HCT116 (cell line): ENCODE measurements around the gene ZNF341. TPM values are rescaled to one million over a fixed set of nuclear protein-coding genes. Genes with fewer than 3 reads are reported as not detected.

Experiments
- ATAC-seq: fragments of 200-7000 bp; cut with Tn5 transposase; 2 replicates; pipeline ENCODE4 v1.9.1; 2020; ENCODE audit warnings: mild to moderate bottlenecking, moderate library complexity
- BruUV-seq: library from RNA; stranded (reverse); fragments of 400-500 nt; replicated peaks from 2 replicates; lab custom pipeline; 2021; lab: Mats Ljungman, UMichigan
- CTCF ChIA-PET: fragments of 300-600 bp; sonication (Branson Sonifier 250); formaldehyde crosslinking; loops from one replicate; lab custom pipeline; 2021; ENCODE audit warnings: antibody characterized with exemption; lab: Charles Lee
- POLR2A ChIA-PET: fragments of 300-600, 350-600 bp; sonication (Branson Sonifier 250); formaldehyde crosslinking; loops from one replicate; lab custom pipeline; 2021; ENCODE audit warnings: antibody characterized with exemption; lab: Charles Lee
- RAD21 ChIA-PET, 2 experiments: fragments of 300-600 bp; sonication (Branson Sonifier 250); formaldehyde crosslinking; loops; one replicate each; lab custom pipeline; 2023; ENCODE audit warnings: low total read pairs in 2 of 2; ENCODE audit not compliant: uncharacterized antibody in 2 of 2, unreplicated experiment in 2 of 2, low non-redundant PET in 1 of 2; lab: Charles Lee
- DNase-seq: peaks from one replicate; pipeline ENCODE4 v3.0.0-alpha.2; 2010; ENCODE audit warnings: low read depth, low spot score
- H2AFZ ChIP-seq: fragments of 200-600 bp; shearing (Covaris generic), sonication (generic); 2 replicates; pipeline ENCODE4 v1.6.1; 2017; ENCODE audit warnings: low read depth, mixed run types, mixed read lengths, antibody characterized with exemption, low read length; ENCODE audit not compliant: poor library complexity, severe bottlenecking
- H3K27ac ChIP-seq: 2 replicates; pipeline ENCODE4 v1.5.1; 2012; ENCODE audit warnings: low read depth, low read length
- H3K27me3 ChIP-seq: fragments of 200-600 bp; sonication (generic); 2 replicates; pipeline ENCODE4 v1.6.1; 2016; ENCODE audit warnings: mixed run types, low read length, mixed read lengths; ENCODE audit not compliant: insufficient read depth
- H3K36me3 ChIP-seq, 2 experiments: fragments of 200-500 bp in 1 of 2; fragments of 200-600 bp in 1 of 2; sonication (Bioruptor generic) in 1 of 2; sonication (generic) in 1 of 2; 2 replicates each; pipeline versions ENCODE4 v1.5.1 to v1.6.1; 2014 to 2016; ENCODE audit warnings: low read length in 2 of 2, inconsistent platforms in 1 of 2, mixed read lengths in 1 of 2, mixed run types in 1 of 2; ENCODE audit not compliant: insufficient read depth in 2 of 2, control insufficient read depth in 1 of 2
- H3K4me1 ChIP-seq, 2 experiments: fragments of 200-600 bp in 1 of 2; sonication (generic) in 1 of 2; 2 replicates each; pipeline versions ENCODE4 v1.5.1 to v1.6.1; 2012 to 2017; ENCODE audit warnings: low read length in 2 of 2, inconsistent platforms in 1 of 2, mild to moderate bottlenecking in 1 of 2, mixed read lengths in 1 of 2, mixed run types in 1 of 2, moderate library complexity in 1 of 2; ENCODE audit not compliant: insufficient read depth in 2 of 2, control insufficient read depth in 1 of 2
- H3K4me2 ChIP-seq: fragments of 200-600 bp; sonication (generic); 2 replicates; pipeline ENCODE4 v1.6.1; 2017; ENCODE audit warnings: mixed run types, low read length, mixed read lengths
- H3K4me3 ChIP-seq, 2 experiments: fragments of 200-600 bp in 1 of 2; sonication (generic) in 1 of 2; replicated peaks in 1 of 2; 2 replicates each; pipeline ENCODE4 v1.5.1; 2011 to 2016; ENCODE audit warnings: low read length in 2 of 2, control low read depth in 1 of 2, low read depth in 1 of 2, mild to moderate bottlenecking in 1 of 2, mixed read lengths in 1 of 2, mixed run types in 1 of 2
- H3K79me2 ChIP-seq: fragments of 200-600 bp; sonication (generic); 2 replicates; pipeline ENCODE4 v1.6.1; 2017; ENCODE audit warnings: mild to moderate bottlenecking, mixed run types, low read length, moderate library complexity, mixed read lengths; ENCODE audit not compliant: insufficient read depth
- H3K9ac ChIP-seq: fragments of 200-600 bp; sonication (generic); 2 replicates; pipeline ENCODE4 v1.6.1; 2016; ENCODE audit warnings: low read length, mixed read lengths
- H3K9me2 ChIP-seq: fragments of 200-600 bp; sonication (generic), shearing (Covaris generic); 2 replicates; pipeline ENCODE4 v1.6.1; 2017; ENCODE audit warnings: mixed run types, mild to moderate bottlenecking, moderate library complexity; ENCODE audit not compliant: insufficient read depth
- H3K9me3 ChIP-seq, 2 experiments: fragments of 200-500 bp in 1 of 2; fragments of 200-600 bp in 1 of 2; sonication (Bioruptor generic) in 1 of 2; sonication (generic) in 1 of 2; 2 replicates each; pipeline ENCODE4 v1.6.1; 2014 to 2017; ENCODE audit warnings: low read length in 2 of 2, mixed read lengths in 2 of 2, inconsistent platforms in 1 of 2, low read depth in 1 of 2, mild to moderate bottlenecking in 1 of 2, mixed run types in 1 of 2, moderate library complexity in 1 of 2; ENCODE audit not compliant: control insufficient read depth in 1 of 2, insufficient read depth in 1 of 2
- H4K20me1 ChIP-seq: fragments of 200-600 bp; sonication (generic), shearing (Covaris generic); 2 replicates; pipeline ENCODE4 v1.6.1; 2017; ENCODE audit warnings: mixed run types, mild to moderate bottlenecking, moderate library complexity; ENCODE audit not compliant: insufficient read depth
- CBX3 ChIP-seq: IDR thresholded peaks from 2 replicates; pipeline ENCODE4 v1.6.1; 2012; ENCODE audit warnings: low read depth
- CEBPB ChIP-seq: IDR thresholded peaks from 2 replicates; pipeline ENCODE4 v1.6.1; 2012; ENCODE audit warnings: low read depth
- EZH2 ChIP-seq: fragments of 200-600 bp; sonication (generic); IDR thresholded peaks from 2 replicates; pipeline ENCODE4 v1.6.1; 2017; ENCODE audit warnings: antibody characterized with exemption, mixed run types
- FOSL1 ChIP-seq: IDR thresholded peaks from 2 replicates; pipeline ENCODE4 v1.6.1; 2012; ENCODE audit warnings: low read depth
- JUND ChIP-seq: IDR thresholded peaks from 2 replicates; pipeline ENCODE4 v1.6.1; 2012
- POLR2A ChIP-seq: IDR thresholded peaks from 2 replicates; pipeline ENCODE4 v1.7.0; 2011; ENCODE audit warnings: borderline replicate concordance; ENCODE audit not compliant: insufficient read depth, insufficient read length; ENCODE audit errors: extremely low read depth
- POLR2AphosphoS5 ChIP-seq: IDR thresholded peaks from 2 replicates; pipeline ENCODE4 v1.6.1; 2011; ENCODE audit warnings: mild to moderate bottlenecking, low read depth, low read length, moderate library complexity
- RAD21 ChIP-seq: IDR thresholded peaks from 2 replicates; pipeline ENCODE4 v1.6.1; 2012; ENCODE audit warnings: low read depth, mild to moderate bottlenecking
- SIN3A ChIP-seq: IDR thresholded peaks from 2 replicates; pipeline ENCODE4 v1.6.1; 2012; ENCODE audit warnings: low read depth
- SP1 ChIP-seq: IDR thresholded peaks from 2 replicates; pipeline ENCODE4 v1.6.1; 2012; ENCODE audit warnings: low read depth
- SRF ChIP-seq: IDR thresholded peaks from 2 replicates; pipeline ENCODE4 v1.6.1; 2012; ENCODE audit warnings: low read depth
- YY1 ChIP-seq: IDR thresholded peaks from 2 replicates; pipeline ENCODE4 v1.6.1; 2011; ENCODE audit warnings: low read length, low read depth, moderate library complexity, mild to moderate bottlenecking; ENCODE audit not compliant: insufficient replicate concordance; ENCODE audit errors: extremely low read depth
- ZFX ChIP-seq: fragments of 450-650 bp; IDR thresholded peaks from 2 replicates; pipeline ENCODE4 v1.6.1; 2017
- ZNF274 ChIP-seq: fragments of 200-500 bp; sonication (Bioruptor generic); IDR thresholded peaks from 2 replicates; pipeline ENCODE4 v1.6.1; 2014; ENCODE audit warnings: mild to moderate bottlenecking, low read depth, low read length, inconsistent platforms
- intact Hi-C: fragments of 100-400 bp; cut with micrococcal nuclease; formaldehyde crosslinking; loops from 2 replicates; pipeline ENCODE4 v1.10.0; 2022
- total RNA-seq: library from RNA; stranded (reverse); gene quantifications from one replicate; pipeline ENCODE4 v1.2.1, GENCODE V29; 2021; ENCODE audit not compliant: unreplicated experiment
- TF ChIP-seq, protein P1 (sequence below): IDR thresholded peaks from 2 replicates; pipeline ENCODE4 v1.6.1; 2012
- TF ChIP-seq, protein P2 (sequence below): IDR thresholded peaks from 2 replicates; pipeline ENCODE4 v1.6.1; 2011; ENCODE audit warnings: mild to moderate bottlenecking, low read length, moderate library complexity; ENCODE audit not compliant: insufficient replicate concordance; ENCODE audit errors: extremely low read depth
- TF ChIP-seq, protein P3 (sequence below): IDR thresholded peaks from 2 replicates; pipeline ENCODE4 v1.6.1; 2012; ENCODE audit warnings: low read depth
- TF ChIP-seq, protein P4 (sequence below), 3 experiments: fragments of 200-600 bp in 1 of 3; sonication (generic) in 1 of 3; IDR thresholded peaks in 2 of 3; conservative IDR thresholded peaks in 1 of 3; 2 replicates each; pipeline ENCODE4 v1.5.1; 2012 to 2017; ENCODE audit warnings: low read depth in 2 of 3, low read length in 2 of 3, antibody characterized with exemption in 1 of 3, borderline replicate concordance in 1 of 3, control low read depth in 1 of 3, mild to moderate bottlenecking in 1 of 3, mixed read lengths in 1 of 3, mixed run types in 1 of 3, moderate library complexity in 1 of 3; ENCODE audit not compliant: insufficient read depth in 1 of 3

ZNF341 gene
- total RNA-seq, 1 experiment from 2014 or later, result 4.9 TPM

DNA sequence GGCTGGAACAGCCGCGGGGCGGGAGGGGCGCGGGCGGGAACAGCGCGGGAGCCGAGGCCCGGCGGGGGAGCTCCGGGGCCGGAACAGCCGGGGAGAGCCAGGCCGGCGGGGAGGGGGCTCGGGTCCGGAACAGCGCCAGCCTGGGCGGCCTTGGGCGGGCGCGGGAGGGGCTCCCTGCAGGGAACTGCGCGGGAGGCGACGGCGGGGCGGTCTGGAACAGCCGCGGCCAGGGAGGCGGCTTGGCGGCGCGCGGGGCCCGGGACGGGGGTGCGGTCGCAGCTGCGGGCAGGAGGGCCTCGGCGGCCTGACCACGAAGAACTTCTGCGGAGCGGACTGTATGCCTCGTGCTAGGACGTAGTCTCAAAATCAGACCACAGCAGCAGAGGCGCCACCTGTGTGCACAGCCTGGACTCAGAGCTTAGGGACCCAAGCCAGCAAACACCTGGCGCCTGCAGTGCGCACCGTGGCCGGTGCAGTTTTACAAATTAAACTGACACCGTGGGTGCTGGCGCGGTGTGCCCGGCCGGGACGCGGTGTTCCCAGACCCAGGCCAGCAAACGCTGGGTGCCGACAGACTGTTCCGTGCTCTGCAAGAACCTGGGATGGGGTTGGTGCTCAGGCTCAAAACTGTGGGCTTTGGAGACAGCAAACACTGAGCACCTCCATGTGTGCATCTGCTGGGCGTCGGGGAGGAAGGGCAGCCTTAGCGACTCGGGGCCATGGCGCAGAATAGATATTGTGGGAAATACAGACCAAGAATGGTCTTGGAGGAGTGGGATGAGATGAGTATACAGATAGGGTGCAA lies 572 bp downstream of the ZNF341 start:
- TSS peak; percentile 47 for BruUV-seq
- RAD21 ChIA-PET, result interaction anchor here in 1 of 2 experiments (0.7 to 1.0 kb wide), 2 partner anchors 79 to 183 kb away, joined by 3 to 4 read pairs; no protein-coding TSS in a partner anchor
- peak; percentile 73 for ATAC-seq
- peaks cover 11% of the 10 kb centered on the region; the same call in 1 of the 2 replicates for H3K79me2 ChIP-seq
- POLR2A ChIA-PET, result interaction anchor here (0.5 to 1.4 kb wide), 3 partner anchors 12 to 71 kb away, joined by 3 to 4 read pairs (median 4); partner anchors contain the start of gene PXMP4
- peak overlapping the region; percentile 84 for H3K9ac ChIP-seq
- H3K4me3 ChIP-seq, result peak overlapping the region; percentile 64 to 81
- H3K4me1 ChIP-seq, result peaks cover 23 to 30% of the 10 kb centered on the region in 2 experiments
- H3K36me3 ChIP-seq, result no peaks in the 10 kb centered on the region
- H4K20me1 ChIP-seq, result no peaks in the 10 kb centered on the region
- H3K9me3 ChIP-seq, result peaks cover 10 to 11% of the 10 kb centered on the region in 2 experiments; a peak in 2 of 4 replicates
- intact Hi-C loops, result no loop called here
- no peaks in the 10 kb centered on the region for H3K27me3 ChIP-seq
- peak overlapping the region; percentile 83 for H3K27ac ChIP-seq
- CTCF ChIA-PET, result interaction anchor here (0.6 to 0.7 kb wide), 4 partner anchors 9 to 393 kb away, joined by 3 read pairs; partner anchors contain the start of genes ACTL10 and PXMP4
- peak overlapping the region; percentile 22 for H2AFZ ChIP-seq
- no peaks in the 10 kb centered on the region for H3K9me2 ChIP-seq
- peak overlapping the region; percentile 100 for H3K4me2 ChIP-seq
- peak; percentile 57 for DNase-seq
- TF ChIP-seq, protein P1, sequence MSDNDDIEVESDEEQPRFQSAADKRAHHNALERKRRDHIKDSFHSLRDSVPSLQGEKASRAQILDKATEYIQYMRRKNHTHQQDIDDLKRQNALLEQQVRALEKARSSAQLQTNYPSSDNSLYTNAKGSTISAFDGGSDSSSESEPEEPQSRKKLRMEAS, result peak; percentile 56
- TF ChIP-seq, protein P2, sequence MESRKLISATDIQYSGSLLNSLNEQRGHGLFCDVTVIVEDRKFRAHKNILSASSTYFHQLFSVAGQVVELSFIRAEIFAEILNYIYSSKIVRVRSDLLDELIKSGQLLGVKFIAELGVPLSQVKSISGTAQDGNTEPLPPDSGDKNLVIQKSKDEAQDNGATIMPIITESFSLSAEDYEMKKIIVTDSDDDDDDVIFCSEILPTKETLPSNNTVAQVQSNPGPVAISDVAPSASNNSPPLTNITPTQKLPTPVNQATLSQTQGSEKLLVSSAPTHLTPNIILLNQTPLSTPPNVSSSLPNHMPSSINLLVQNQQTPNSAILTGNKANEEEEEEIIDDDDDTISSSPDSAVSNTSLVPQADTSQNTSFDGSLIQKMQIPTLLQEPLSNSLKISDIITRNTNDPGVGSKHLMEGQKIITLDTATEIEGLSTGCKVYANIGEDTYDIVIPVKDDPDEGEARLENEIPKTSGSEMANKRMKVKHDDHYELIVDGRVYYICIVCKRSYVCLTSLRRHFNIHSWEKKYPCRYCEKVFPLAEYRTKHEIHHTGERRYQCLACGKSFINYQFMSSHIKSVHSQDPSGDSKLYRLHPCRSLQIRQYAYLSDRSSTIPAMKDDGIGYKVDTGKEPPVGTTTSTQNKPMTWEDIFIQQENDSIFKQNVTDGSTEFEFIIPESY, result peak; percentile 90
- TF ChIP-seq, protein P3, sequence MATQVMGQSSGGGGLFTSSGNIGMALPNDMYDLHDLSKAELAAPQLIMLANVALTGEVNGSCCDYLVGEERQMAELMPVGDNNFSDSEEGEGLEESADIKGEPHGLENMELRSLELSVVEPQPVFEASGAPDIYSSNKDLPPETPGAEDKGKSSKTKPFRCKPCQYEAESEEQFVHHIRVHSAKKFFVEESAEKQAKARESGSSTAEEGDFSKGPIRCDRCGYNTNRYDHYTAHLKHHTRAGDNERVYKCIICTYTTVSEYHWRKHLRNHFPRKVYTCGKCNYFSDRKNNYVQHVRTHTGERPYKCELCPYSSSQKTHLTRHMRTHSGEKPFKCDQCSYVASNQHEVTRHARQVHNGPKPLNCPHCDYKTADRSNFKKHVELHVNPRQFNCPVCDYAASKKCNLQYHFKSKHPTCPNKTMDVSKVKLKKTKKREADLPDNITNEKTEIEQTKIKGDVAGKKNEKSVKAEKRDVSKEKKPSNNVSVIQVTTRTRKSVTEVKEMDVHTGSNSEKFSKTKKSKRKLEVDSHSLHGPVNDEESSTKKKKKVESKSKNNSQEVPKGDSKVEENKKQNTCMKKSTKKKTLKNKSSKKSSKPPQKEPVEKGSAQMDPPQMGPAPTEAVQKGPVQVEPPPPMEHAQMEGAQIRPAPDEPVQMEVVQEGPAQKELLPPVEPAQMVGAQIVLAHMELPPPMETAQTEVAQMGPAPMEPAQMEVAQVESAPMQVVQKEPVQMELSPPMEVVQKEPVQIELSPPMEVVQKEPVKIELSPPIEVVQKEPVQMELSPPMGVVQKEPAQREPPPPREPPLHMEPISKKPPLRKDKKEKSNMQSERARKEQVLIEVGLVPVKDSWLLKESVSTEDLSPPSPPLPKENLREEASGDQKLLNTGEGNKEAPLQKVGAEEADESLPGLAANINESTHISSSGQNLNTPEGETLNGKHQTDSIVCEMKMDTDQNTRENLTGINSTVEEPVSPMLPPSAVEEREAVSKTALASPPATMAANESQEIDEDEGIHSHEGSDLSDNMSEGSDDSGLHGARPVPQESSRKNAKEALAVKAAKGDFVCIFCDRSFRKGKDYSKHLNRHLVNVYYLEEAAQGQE, result no peak
- peak; percentile 83 for TF ChIP-seq ZFX
- no peak for TF ChIP-seq SRF
- TF ChIP-seq SP1, result no peak; the same call in 1 of the 2 replicates
- 0 out of 2 replicates have a peak, but pooled peaks have one; percentile 18 for TF ChIP-seq CBX3
- no peak for TF ChIP-seq EZH2
- no peak for TF ChIP-seq YY1
- peak; percentile 57 for TF ChIP-seq POLR2AphosphoS5
- no peak for TF ChIP-seq ZNF274
- no peak for TF ChIP-seq CEBPB
- TF ChIP-seq JUND, result peak; percentile 49
- TF ChIP-seq POLR2A, result peak; percentile 35
- TF ChIP-seq, protein P4, sequence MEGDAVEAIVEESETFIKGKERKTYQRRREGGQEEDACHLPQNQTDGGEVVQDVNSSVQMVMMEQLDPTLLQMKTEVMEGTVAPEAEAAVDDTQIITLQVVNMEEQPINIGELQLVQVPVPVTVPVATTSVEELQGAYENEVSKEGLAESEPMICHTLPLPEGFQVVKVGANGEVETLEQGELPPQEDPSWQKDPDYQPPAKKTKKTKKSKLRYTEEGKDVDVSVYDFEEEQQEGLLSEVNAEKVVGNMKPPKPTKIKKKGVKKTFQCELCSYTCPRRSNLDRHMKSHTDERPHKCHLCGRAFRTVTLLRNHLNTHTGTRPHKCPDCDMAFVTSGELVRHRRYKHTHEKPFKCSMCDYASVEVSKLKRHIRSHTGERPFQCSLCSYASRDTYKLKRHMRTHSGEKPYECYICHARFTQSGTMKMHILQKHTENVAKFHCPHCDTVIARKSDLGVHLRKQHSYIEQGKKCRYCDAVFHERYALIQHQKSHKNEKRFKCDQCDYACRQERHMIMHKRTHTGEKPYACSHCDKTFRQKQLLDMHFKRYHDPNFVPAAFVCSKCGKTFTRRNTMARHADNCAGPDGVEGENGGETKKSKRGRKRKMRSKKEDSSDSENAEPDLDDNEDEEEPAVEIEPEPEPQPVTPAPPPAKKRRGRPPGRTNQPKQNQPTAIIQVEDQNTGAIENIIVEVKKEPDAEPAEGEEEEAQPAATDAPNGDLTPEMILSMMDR (IDR thresholded peaks at IDR 0.05 in 2 of 3, conservative IDR thresholded peaks at IDR 0.05 in 1 of 3; ENCODE audit: borderline replicate concordance in 1 of 3, insufficient read depth in 1 of 3, low read depth in 2 of 3, low read length in 2 of 3), result 0 out of 6 replicates have a peak, but pooled peaks of 1 of the 3 experiments have one; percentile 12
- no peak for TF ChIP-seq FOSL1
- no peak for TF ChIP-seq RAD21
- peak; percentile 31; the same call in 1 of the 2 replicates for TF ChIP-seq SIN3A
